ENCODE measurements around the gene HCFC1R1. TPM values are rescaled to one million over a fixed set of nuclear protein-coding genes. Genes with fewer than 3 reads are reported as not detected.
A peak's percentile ranks its signal among the peaks of the same experiment; 100 is the strongest.

The HCFC1R1 gene
- polyA plus RNA-seq, 3 donors = 16.7 to 27.1 (median 19.9) TPM

- no CpG with 5 or more reads among the region's 5 CpGs for WGBS (ENCODE audit: insufficient coverage)
- Mint-ChIP-seq H3K27me3 (ENCODE audit: low read depth in 3 of 3) (peaks cover 9 to 27% (median 16%) of the 10 kb centered on the region in 3 donors), H3K36me3 (peaks cover 20 to 32% of the 10 kb centered on the region in 2 donors), H3K27ac (peak overlapping the region in 2 of 7 donors; percentile 10 to 26), H3K4me3 (peak overlapping the region in 1 of 2 donors; percentile 63), H3K9me3 (peaks cover 0 to 1% (median 0%) of the 10 kb centered on the region in 7 donors), H3K4me1 (peaks cover 74% of the 10 kb centered on the region)
- DNase-seq = no peak
- no peaks in the 10 kb centered on the region for H4K20me1 ChIP-seq (ENCODE audit: insufficient read depth, low read length)
- no peaks in the 10 kb centered on the region for H3K79me2 ChIP-seq (ENCODE audit: insufficient read depth, low read length)
- TF ChIP-seq CTCF (IDR thresholded peaks at IDR 0.05) = no peak
- H2AFZ ChIP-seq (ENCODE audit: insufficient read depth, low read depth, low read length, poor library complexity, severe bottlenecking) = no peak overlapping the region
- H3K9me3 ChIP-seq (replicated peaks in 1 of 2; ENCODE audit: control insufficient read depth in 1 of 2, insufficient read depth in 1 of 2, low read length in 2 of 2) = no peaks in the 10 kb centered on the region
- peaks cover 90 to 99% of the 10 kb centered on the region in 2 donors for H3K4me1 ChIP-seq (ENCODE audit: control insufficient read depth in 1 of 2, insufficient read depth in 2 of 2, low read length in 2 of 2)
- no peak overlapping the region for H3K4me3 ChIP-seq (replicated peaks in 1 of 3; ENCODE audit: low read depth in 2 of 3, low read length in 3 of 3)
- H3K27me3 ChIP-seq (ENCODE audit: control insufficient read depth in 2 of 2, insufficient read depth in 2 of 2, low read length in 2 of 2) = peaks cover 0 to 10% of the 10 kb centered on the region in 2 donors
- H3K27ac ChIP-seq (ENCODE audit: low read depth in 1 of 2, low read length in 2 of 2) = no peak overlapping the region
- intact Hi-C loops (cut with micrococcal nuclease) = no loop called here
- H3K9ac ChIP-seq (ENCODE audit: insufficient read depth, low read length, poor library complexity, severe bottlenecking) = no peak overlapping the region
- H3K36me3 ChIP-seq (replicated peaks in 1 of 2; ENCODE audit: control insufficient read depth in 1 of 2, insufficient read depth in 2 of 2, low read length in 2 of 2) = no peaks in the 10 kb centered on the region
- H3K4me2 ChIP-seq (replicated peaks; ENCODE audit: extremely low read depth, low read length, poor library complexity, severe bottlenecking) = no peak overlapping the region
These were observed 26.7 kb upstream of the HCFC1R1 start for GRCh38 chr16:3050487-3050886.

GRCh38 chr16:3049921-3050481 is 26.3 kb upstream of the HCFC1R1 start:
- H2AFZ ChIP-seq (ENCODE audit: insufficient read depth, low read depth, low read length, poor library complexity, severe bottlenecking) = no peak overlapping the region
- DNase-seq = no peak
- no peaks in the 10 kb centered on the region for H3K9me3 ChIP-seq (replicated peaks in 1 of 2; ENCODE audit: control insufficient read depth in 1 of 2, insufficient read depth in 1 of 2, low read length in 2 of 2)
- no peak overlapping the region for H3K9ac ChIP-seq (ENCODE audit: insufficient read depth, low read length, poor library complexity, severe bottlenecking)
- H3K79me2 ChIP-seq (ENCODE audit: insufficient read depth, low read length) = no peaks in the 10 kb centered on the region
- no peak for TF ChIP-seq CTCF (IDR thresholded peaks at IDR 0.05)
- H3K4me2 ChIP-seq (replicated peaks; ENCODE audit: extremely low read depth, low read length, poor library complexity, severe bottlenecking) = no peak overlapping the region
- Mint-ChIP-seq H3K27ac (peak overlapping the region in 3 of 7 donors; percentile 10 to 64 (median 26)), H3K4me1 (peaks cover 74% of the 10 kb centered on the region), H3K27me3 (ENCODE audit: low read depth in 3 of 3) (peaks cover 14 to 32% (median 21%) of the 10 kb centered on the region in 3 donors), H3K9me3 (peaks cover 0 to 4% (median 1%) of the 10 kb centered on the region in 7 donors), H3K36me3 (peaks cover 21 to 32% of the 10 kb centered on the region in 2 donors), H3K4me3 (peak overlapping the region in 1 of 2 donors; percentile 63)
- H4K20me1 ChIP-seq (ENCODE audit: insufficient read depth, low read length) = no peaks in the 10 kb centered on the region
- H3K4me3 ChIP-seq (replicated peaks in 1 of 3; ENCODE audit: low read depth in 2 of 3, low read length in 3 of 3) = no peak overlapping the region
- intact Hi-C loops (cut with micrococcal nuclease) = no loop called here
- WGBS (ENCODE audit: insufficient coverage) = 87% methylated on average over 25 of the region's 26 CpGs
- H3K27me3 ChIP-seq (ENCODE audit: control insufficient read depth in 2 of 2, insufficient read depth in 2 of 2, low read length in 2 of 2) = peaks cover 0 to 14% of the 10 kb centered on the region in 2 donors
- H3K27ac ChIP-seq (ENCODE audit: low read depth in 1 of 2, low read length in 2 of 2) = no peak overlapping the region
- no peaks in the 10 kb centered on the region for H3K36me3 ChIP-seq (replicated peaks in 1 of 2; ENCODE audit: control insufficient read depth in 1 of 2, insufficient read depth in 2 of 2, low read length in 2 of 2)
- peaks cover 88 to 99% of the 10 kb centered on the region in 2 donors for H3K4me1 ChIP-seq (ENCODE audit: control insufficient read depth in 1 of 2, insufficient read depth in 2 of 2, low read length in 2 of 2)

Measured in CD14-positive monocyte (primary cell).